Measurements from ENCODE around the gene MT3. TPM values are rescaled to one million over a fixed set of nuclear protein-coding genes. Genes with fewer than 3 reads are reported as not detected.

Gene MT3
- polyA plus RNA-seq, 1 donor from 2014 or later, result not detected

DNA sequence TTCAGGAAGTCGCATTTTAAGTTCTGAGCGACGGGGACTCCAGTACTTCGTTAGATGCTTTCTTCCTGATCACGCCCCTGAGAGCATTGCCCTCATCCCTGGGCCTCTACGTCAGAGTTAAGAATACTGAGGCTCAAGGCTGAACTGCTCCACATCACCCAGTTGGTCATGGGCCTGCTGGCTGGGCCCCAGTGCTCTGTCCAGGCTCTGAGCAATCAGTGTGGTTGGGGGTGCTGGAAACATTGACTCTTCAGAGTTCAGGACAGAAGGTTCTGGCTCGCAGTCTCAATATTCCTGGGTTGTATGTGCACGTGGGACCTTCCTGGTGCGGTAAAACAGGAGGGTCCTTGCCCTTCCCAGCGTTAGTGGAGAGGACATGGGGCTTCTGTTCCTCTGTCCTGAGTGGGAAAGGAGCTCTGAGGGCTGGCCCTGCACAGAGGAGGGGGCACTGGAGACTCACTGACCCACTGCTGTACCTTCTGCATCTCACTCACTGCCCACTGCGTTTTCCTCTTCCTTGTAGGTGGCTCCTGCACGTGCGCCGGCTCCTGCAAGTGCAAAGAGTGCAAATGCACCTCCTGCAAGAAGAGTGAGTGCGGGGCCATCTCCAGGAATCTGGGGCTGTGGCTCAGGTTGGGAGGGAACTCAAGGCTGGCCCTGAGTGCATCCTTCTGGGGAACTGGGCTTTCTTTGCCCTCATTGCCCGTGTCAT, 36.8 kb downstream of the MT3 start:
- no peak overlapping the region for H3K27ac Mint-ChIP-seq
- peaks cover 2% of the 10 kb centered on the region for H3K36me3 Mint-ChIP-seq
- H3K27me3 Mint-ChIP-seq, result peaks cover 29% of the 10 kb centered on the region
- H3K4me3 Mint-ChIP-seq, result peak overlapping the region; percentile 45 to 91 (median 78)
- H3K4me1 Mint-ChIP-seq, result peaks cover 6 to 16% (median 14%) of the 10 kb centered on the region in 3 donors
- no peaks in the 10 kb centered on the region for H3K9me3 Mint-ChIP-seq

DNA sequence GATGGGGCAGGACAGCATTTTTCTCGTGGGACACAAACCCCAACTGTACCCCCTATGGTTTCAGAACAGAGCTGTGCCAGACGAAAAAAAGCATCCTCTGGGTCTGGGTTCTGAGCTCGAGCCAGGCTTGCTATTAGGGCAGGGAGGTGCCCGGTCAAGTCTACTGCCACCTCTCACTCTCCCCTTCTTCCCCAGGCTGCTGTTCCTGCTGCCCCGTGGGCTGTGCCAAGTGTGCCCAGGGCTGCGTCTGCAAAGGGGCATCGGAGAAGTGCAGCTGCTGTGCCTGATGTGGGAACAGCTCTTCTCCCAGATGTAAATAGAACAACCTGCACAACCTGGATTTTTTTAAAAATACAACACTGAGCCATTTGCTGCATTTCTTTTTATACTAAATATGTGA, 37.4 kb downstream of the MT3 start:
- Mint-ChIP-seq H3K27me3 (peaks cover 30% of the 10 kb centered on the region), H3K4me3 (no peak overlapping the region), H3K27ac (no peak overlapping the region), H3K36me3 (peaks cover 1% of the 10 kb centered on the region), H3K9me3 (no peaks in the 10 kb centered on the region), H3K4me1 (peaks cover 6 to 16% (median 14%) of the 10 kb centered on the region in 3 donors)

DNA sequence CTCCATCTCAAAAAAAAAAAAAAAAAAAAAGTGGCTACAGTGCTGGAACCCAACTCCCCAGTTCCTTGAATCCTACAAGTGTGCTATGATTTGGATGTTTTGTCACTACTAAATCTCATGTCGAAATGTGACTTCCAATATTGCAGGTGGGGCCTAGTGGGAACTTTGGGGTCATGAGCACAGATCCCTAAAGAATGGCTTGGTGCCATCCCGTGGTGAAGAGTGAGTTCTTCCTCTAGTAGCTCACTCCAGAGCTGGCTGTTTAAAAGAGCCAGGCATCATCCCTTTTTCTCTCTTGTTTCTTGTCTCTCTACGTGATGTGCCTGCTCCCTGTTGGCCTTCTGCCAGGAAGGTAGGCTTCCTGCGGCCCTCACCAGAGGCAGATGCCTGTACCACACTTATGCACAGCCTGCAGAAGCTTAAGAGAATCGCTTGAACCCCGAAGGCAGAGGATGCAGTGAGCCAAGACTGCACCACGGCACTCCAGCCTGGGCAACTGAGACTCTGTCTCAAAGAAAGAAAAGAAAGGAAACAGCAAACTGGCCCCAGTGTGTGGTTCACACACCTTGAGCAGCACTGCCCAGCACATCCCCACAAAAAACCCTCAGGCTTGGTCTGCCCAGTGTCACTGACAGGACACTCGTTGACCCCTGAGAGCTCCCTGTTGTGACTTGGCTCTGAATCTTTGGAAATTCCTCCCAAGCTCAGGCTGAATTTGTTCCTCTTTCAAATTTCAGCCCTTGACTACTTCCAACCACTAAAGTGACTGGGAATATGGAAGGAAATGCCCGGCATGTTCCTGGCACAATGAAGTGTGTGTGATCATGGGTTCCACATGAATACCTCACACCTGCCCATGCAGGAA, 39.4 kb downstream of the MT3 start:
- Mint-ChIP-seq H3K27ac (no peak overlapping the region), H3K4me1 (peaks cover 6 to 22% (median 12%) of the 10 kb centered on the region in 3 donors), H3K27me3 (peaks cover 46% of the 10 kb centered on the region), H3K4me3 (no peak overlapping the region), H3K36me3 (no peaks in the 10 kb centered on the region), H3K9me3 (no peaks in the 10 kb centered on the region)

GRCh38 chr16:56629531-56629930, 40.2 kb downstream of the MT3 start:
- Mint-ChIP-seq H3K4me3 (no peak overlapping the region), H3K36me3 (no peaks in the 10 kb centered on the region), H3K4me1 (peaks cover 6 to 22% (median 10%) of the 10 kb centered on the region in 3 donors), H3K27ac (no peak overlapping the region), H3K27me3 (peaks cover 50% of the 10 kb centered on the region), H3K9me3 (no peaks in the 10 kb centered on the region)

DNA sequence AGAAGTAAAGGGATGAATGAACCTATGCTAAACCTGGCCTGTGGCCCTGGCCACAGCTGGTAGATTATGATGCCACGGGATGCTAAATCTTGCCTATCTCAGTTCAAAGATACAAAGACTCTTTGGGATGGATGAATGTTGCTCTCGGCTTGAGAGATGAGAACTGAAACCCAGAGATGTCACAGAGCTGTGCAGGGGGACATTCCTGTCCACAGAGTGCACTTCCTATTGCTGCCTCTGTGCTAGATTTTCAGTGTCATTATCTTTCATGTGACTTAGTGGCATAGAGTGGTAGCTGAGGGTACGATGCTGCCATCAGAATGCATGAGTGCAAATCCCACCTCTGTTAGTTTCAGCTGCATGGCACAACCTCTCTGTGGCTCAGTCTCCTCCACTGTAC, 40.8 kb downstream of the MT3 start:
- no peaks in the 10 kb centered on the region for H3K9me3 Mint-ChIP-seq
- no peaks in the 10 kb centered on the region for H3K36me3 Mint-ChIP-seq
- peaks cover 51% of the 10 kb centered on the region for H3K27me3 Mint-ChIP-seq
- no peak overlapping the region for H3K27ac Mint-ChIP-seq
- H3K4me3 Mint-ChIP-seq, result no peak overlapping the region
- peaks cover 11 to 22% (median 11%) of the 10 kb centered on the region in 3 donors for H3K4me1 Mint-ChIP-seq

DNA sequence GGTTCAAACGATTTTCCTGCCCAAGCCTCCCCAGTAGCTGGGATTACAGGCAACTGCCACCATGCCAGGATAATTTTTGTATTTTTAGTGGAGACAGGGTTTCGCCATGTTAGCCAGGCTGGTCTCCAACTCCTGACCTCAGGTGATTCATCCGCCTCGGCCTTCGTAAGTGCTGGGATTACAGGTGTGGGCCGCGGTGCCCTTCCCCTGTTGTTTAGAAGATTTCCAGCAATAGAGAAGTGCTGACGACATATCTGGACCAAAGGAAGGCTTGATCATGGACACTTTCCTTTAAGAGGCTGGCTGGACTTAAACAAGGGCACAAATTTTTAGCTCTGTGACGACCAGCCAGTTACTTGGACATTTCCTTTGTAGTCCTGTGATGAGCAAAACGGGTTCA, 41.9 kb downstream of the MT3 start:
- Mint-ChIP-seq H3K9me3 (no peaks in the 10 kb centered on the region), H3K27me3 (peaks cover 50% of the 10 kb centered on the region), H3K4me3 (no peak overlapping the region), H3K27ac (no peak overlapping the region), H3K36me3 (no peaks in the 10 kb centered on the region), H3K4me1 (peaks cover 9 to 21% (median 11%) of the 10 kb centered on the region in 3 donors)

- Mint-ChIP-seq H3K27me3 (peaks cover 53% of the 10 kb centered on the region), H3K9me3 (no peaks in the 10 kb centered on the region), H3K4me3 (peak overlapping the region in 3 of 4 donors; percentile 51 to 60 (median 58)), H3K36me3 (no peaks in the 10 kb centered on the region), H3K27ac (no peak overlapping the region), H3K4me1 (peaks cover 9 to 21% (median 11%) of the 10 kb centered on the region in 3 donors)
Measured at GRCh38 chr16:56631832-56632155, 42.5 kb downstream of the MT3 start.

GRCh38 chr16:56632156-56632847, 43.0 kb downstream of the MT3 start, which contains the start of gene MT1M:
TSS of gene MT1M (plus strand) at chr16:56632659. CDS start at chr16:56632732, 73 bp downstream.
- H3K4me1 Mint-ChIP-seq, result peaks cover 9 to 21% (median 11%) of the 10 kb centered on the region in 3 donors
- H3K27me3 Mint-ChIP-seq, result peaks cover 55% of the 10 kb centered on the region
- H3K36me3 Mint-ChIP-seq, result no peaks in the 10 kb centered on the region
- H3K9me3 Mint-ChIP-seq, result no peaks in the 10 kb centered on the region
- no peak within 1 kb of the TSS for H3K27ac Mint-ChIP-seq
- H3K4me3 Mint-ChIP-seq, result peak within 1 kb of the TSS in 3 of 4 donors; percentile 51 to 60 (median 58)

GRCh38 chr16:56632848-56633365, 43.6 kb downstream of the MT3 start:
- Mint-ChIP-seq H3K9me3 (no peaks in the 10 kb centered on the region), H3K27ac (no peak overlapping the region), H3K4me3 (peak overlapping the region in 2 of 4 donors; percentile 45 to 55), H3K4me1 (peaks cover 11 to 24% (median 11%) of the 10 kb centered on the region in 3 donors), H3K36me3 (no peaks in the 10 kb centered on the region), H3K27me3 (peaks cover 61% of the 10 kb centered on the region)

- Mint-ChIP-seq H3K27ac (no peak overlapping the region), H3K27me3 (peaks cover 65% of the 10 kb centered on the region), H3K9me3 (no peaks in the 10 kb centered on the region), H3K36me3 (no peaks in the 10 kb centered on the region), H3K4me3 (no peak overlapping the region), H3K4me1 (peaks cover 11 to 26% (median 13%) of the 10 kb centered on the region in 3 donors)
Measured at GRCh38 chr16:56633535-56633934, 44.2 kb downstream of the MT3 start.

GRCh38 chr16:56634715-56635440, 45.5 kb downstream of the MT3 start:
- H3K4me3 Mint-ChIP-seq, result peak overlapping the region in 3 of 4 donors; percentile 26 to 66 (median 65)
- peaks cover 11 to 25% (median 13%) of the 10 kb centered on the region in 3 donors for H3K4me1 Mint-ChIP-seq
- H3K27ac Mint-ChIP-seq, result no peak overlapping the region
- no peaks in the 10 kb centered on the region for H3K9me3 Mint-ChIP-seq
- no peaks in the 10 kb centered on the region for H3K36me3 Mint-ChIP-seq
- H3K27me3 Mint-ChIP-seq, result peaks cover 77% of the 10 kb centered on the region

GRCh38 chr16:56635441-56635967, 46.2 kb downstream of the MT3 start:
- Mint-ChIP-seq H3K27ac (no peak overlapping the region), H3K4me3 (peak overlapping the region in 2 of 4 donors; percentile 70 to 71)

DNA sequence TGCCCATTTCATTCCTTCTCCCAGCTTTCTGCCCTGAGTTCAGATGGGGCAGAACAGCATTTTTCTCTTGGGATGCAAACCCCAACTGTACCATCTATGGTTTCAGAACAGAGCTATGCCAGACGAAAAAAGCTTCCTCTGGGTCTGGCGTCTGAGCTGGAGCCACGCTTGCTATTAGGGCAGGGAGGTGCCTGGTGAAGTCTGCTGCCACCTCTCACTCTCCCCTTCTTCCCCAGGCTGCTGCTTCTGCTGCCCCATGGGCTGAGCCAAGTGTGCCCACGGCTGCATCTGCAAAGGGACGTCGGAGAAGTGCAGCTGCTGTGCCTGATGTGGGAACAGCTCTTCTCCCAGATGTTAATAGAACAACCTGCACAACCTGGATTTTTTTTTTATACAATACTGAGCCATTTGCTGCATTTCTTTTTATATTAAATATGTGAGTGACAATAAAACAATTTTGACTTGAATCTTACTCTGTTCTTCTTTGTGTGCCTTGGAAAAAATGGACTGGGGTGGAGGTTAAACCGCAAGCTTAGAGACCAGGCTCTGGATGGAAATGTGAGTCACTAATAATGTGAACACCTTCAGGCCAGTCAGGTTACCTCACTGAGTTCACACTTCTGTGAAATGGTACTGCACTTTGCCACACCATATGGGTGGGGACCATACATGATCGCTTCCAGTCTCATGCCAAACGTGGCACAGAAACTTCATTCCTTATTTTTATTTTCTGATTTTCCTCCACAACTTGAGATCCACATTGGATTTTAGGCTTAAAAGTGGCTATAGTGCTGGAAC, 47.5 kb downstream of the MT3 start:
- Mint-ChIP-seq H3K4me1 (peaks cover 5 to 16% (median 9%) of the 10 kb centered on the region in 3 donors), H3K9me3 (no peaks in the 10 kb centered on the region), H3K4me3 (no peak overlapping the region), H3K27me3 (peaks cover 82% of the 10 kb centered on the region), H3K36me3 (no peaks in the 10 kb centered on the region), H3K27ac (no peak overlapping the region)

More at GRCh38 chr16:56635441-56635967, 46.2 kb downstream of the MT3 start:
- Mint-ChIP-seq H3K4me1 (peaks cover 5 to 19% (median 9%) of the 10 kb centered on the region in 3 donors), H3K9me3 (no peaks in the 10 kb centered on the region), H3K36me3 (no peaks in the 10 kb centered on the region), H3K27me3 (peaks cover 82% of the 10 kb centered on the region)

Measured in IgD-negative memory B cell (primary cell).